ENCODE results near the gene ARFGEF2.

- TF ChIP-seq POLR2A (IDR thresholded peaks at IDR 0.05) = no peak
- TF ChIP-seq CTCF (IDR thresholded peaks at IDR 0.05) = no peak
Measured at GRCh38 chr20:48919882-48920526, 1.5 kb upstream of the ARFGEF2 start.
